MM.1S (cell line): ENCODE data around the gene TRIM66.

Experiments
- DNase-seq: peaks from one replicate; pipeline ENCODE4 v3.0.0-alpha.2; 2015
- H2AFZ ChIP-seq: fragments of 300-600 bp; sonication (generic); 2 replicates; pipeline ENCODE4 v1.6.0; 2016; ENCODE audit warnings: antibody characterized with exemption, low read length
- H3F3A ChIP-seq: fragments of 300-600 bp; sonication (generic); 2 replicates; pipeline ENCODE4 v1.6.1; 2016; ENCODE audit warnings: mild to moderate bottlenecking, antibody characterized with exemption, low read length, moderate library complexity, mixed read lengths; ENCODE audit not compliant: insufficient read depth
- H3K27ac ChIP-seq: fragments of 300-600 bp; sonication (generic); 2 replicates; pipeline ENCODE4 v1.5.1; 2016; ENCODE audit warnings: mild to moderate bottlenecking, low read length
- H3K27me3 ChIP-seq: fragments of 300-600 bp; sonication (generic); replicated peaks from 2 replicates; pipeline ENCODE4 v1.6.0; 2016; ENCODE audit warnings: low read length; ENCODE audit not compliant: insufficient read depth
- H3K36me3 ChIP-seq: fragments of 300-600 bp; sonication (generic); replicated peaks from 2 replicates; pipeline ENCODE4 v1.6.1; 2016; ENCODE audit warnings: mild to moderate bottlenecking, low read length, mixed read lengths; ENCODE audit not compliant: insufficient read depth
- H3K4me1 ChIP-seq: fragments of 300-600 bp; sonication (generic); 2 replicates; pipeline ENCODE4 v1.6.1; 2016; ENCODE audit warnings: low read length, mixed read lengths
- H3K4me2 ChIP-seq: fragments of 300-600 bp; sonication (generic); 2 replicates; pipeline ENCODE4 v1.6.0; 2016; ENCODE audit warnings: low read depth, low read length
- H3K4me3 ChIP-seq: fragments of 300-600 bp; sonication (generic); 2 replicates; pipeline ENCODE4 v1.5.1; 2016; ENCODE audit warnings: low read length, mixed read lengths
- H3K79me2 ChIP-seq: fragments of 300-600 bp; sonication (generic); 2 replicates; pipeline ENCODE4 v1.6.1; 2016; ENCODE audit warnings: mixed run types, low read length, mixed read lengths
- H3K9ac ChIP-seq: fragments of 300-600 bp; sonication (generic); 2 replicates; pipeline ENCODE4 v1.6.1; 2016; ENCODE audit warnings: low read length, mixed read lengths
- H3K9me2 ChIP-seq: fragments of 300-600 bp; sonication (generic); replicated peaks from 2 replicates; pipeline ENCODE4 v1.6.1; 2016; ENCODE audit warnings: mild to moderate bottlenecking, low read length, mixed read lengths; ENCODE audit not compliant: insufficient read depth
- H3K9me3 ChIP-seq: fragments of 300-600 bp; sonication (generic); replicated peaks from 2 replicates; pipeline ENCODE4 v1.6.1; 2016; ENCODE audit warnings: mild to moderate bottlenecking, low read length, mixed read lengths; ENCODE audit not compliant: insufficient read depth
- H4K20me1 ChIP-seq: fragments of 300-600 bp; sonication (generic); 2 replicates; pipeline ENCODE4 v1.6.1; 2016; ENCODE audit warnings: mild to moderate bottlenecking, low read length, moderate library complexity, mixed read lengths; ENCODE audit not compliant: insufficient read depth
- EZH2 ChIP-seq: fragments of 300-600 bp; sonication (generic); optimal IDR thresholded peaks from 2 replicates; pipeline ENCODE3; 2017; ENCODE audit warnings: low read depth, mild to moderate bottlenecking, antibody characterized with exemption, low read length, mixed read lengths
- EZH2phosphoT487 ChIP-seq: fragments of 300-600 bp; sonication (generic); IDR thresholded peaks from 2 replicates; pipeline ENCODE4 v1.6.1; 2018; ENCODE audit warnings: antibody characterized with exemption, low read length
- TF ChIP-seq, protein P1 (sequence below): fragments of 300-600 bp; sonication (generic); IDR thresholded peaks from 2 replicates; pipeline ENCODE4 v1.5.1; 2016; ENCODE audit warnings: antibody characterized with exemption, low read length, mixed read lengths

Gene TRIM66

DNA sequence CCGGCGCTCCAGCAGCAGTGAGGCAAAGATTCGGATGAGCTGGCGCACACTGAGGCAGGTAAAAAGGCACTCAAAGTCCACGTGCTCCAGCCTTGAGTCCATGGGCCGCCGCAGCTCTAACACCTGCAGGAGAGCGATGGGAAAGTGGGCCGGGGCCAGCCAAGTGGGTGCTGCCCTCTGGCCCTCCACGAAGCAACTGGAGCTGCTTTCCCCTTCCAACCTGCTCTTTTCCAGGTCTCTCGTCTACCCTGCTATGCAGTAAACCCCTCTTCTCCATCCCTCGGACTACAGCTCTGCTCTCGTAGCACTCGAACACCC lies 20.1 kb upstream of the TRIM66 start:
- H3K4me2 ChIP-seq = no peak overlapping the region
- no peaks in the 10 kb centered on the region for H3K9me2 ChIP-seq
- DNase-seq = no peak
- no peak overlapping the region for H2AFZ ChIP-seq
- no peak overlapping the region for H3K27ac ChIP-seq
- no peaks in the 10 kb centered on the region for H3F3A ChIP-seq
- no peaks in the 10 kb centered on the region for H3K9me3 ChIP-seq
- H3K79me2 ChIP-seq = no peaks in the 10 kb centered on the region
- H3K36me3 ChIP-seq = no peaks in the 10 kb centered on the region
- no peaks in the 10 kb centered on the region for H3K27me3 ChIP-seq
- H3K4me3 ChIP-seq = no peak overlapping the region
- H4K20me1 ChIP-seq = no peaks in the 10 kb centered on the region
- no peaks in the 10 kb centered on the region for H3K4me1 ChIP-seq
- TF ChIP-seq, protein P1, sequence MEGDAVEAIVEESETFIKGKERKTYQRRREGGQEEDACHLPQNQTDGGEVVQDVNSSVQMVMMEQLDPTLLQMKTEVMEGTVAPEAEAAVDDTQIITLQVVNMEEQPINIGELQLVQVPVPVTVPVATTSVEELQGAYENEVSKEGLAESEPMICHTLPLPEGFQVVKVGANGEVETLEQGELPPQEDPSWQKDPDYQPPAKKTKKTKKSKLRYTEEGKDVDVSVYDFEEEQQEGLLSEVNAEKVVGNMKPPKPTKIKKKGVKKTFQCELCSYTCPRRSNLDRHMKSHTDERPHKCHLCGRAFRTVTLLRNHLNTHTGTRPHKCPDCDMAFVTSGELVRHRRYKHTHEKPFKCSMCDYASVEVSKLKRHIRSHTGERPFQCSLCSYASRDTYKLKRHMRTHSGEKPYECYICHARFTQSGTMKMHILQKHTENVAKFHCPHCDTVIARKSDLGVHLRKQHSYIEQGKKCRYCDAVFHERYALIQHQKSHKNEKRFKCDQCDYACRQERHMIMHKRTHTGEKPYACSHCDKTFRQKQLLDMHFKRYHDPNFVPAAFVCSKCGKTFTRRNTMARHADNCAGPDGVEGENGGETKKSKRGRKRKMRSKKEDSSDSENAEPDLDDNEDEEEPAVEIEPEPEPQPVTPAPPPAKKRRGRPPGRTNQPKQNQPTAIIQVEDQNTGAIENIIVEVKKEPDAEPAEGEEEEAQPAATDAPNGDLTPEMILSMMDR = no peak
- TF ChIP-seq EZH2phosphoT487 (no peak), EZH2 (no peak)
- H3K9ac ChIP-seq = no peak overlapping the region

DNA sequence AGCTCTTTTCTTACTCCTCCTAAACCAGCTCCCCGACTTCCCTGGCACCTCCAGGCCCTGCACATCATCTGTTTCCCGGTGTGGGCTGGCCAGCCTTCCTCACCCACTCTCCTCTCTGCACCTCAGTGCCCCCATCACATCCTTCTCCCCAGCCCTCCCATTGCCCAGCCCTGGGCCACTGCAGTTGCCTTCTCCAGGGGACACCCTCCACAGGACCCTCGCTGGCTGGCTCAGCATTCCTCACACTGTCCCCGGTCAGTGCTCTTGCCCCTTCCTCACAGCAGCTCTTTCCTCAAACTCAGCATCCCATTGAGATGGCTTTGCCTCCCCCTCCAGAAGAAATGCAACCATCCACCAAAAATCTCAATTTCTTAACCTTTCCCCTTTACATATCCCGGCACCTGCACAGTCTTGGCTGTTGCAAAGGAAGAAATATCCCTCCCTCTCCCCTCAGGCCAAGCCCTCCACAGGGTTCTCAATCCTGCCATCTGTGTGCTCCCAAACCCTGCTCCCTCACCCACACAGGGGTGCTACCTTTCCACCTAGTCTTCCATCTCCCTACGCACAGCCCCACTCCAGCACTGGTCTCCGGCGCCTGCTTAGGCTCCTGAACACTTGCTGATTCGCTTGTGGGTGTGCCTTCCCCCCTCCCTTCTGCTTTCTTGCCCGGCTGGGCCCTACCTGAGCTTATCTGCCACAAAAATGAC lies 19.6 kb upstream of the TRIM66 start:
- no peaks in the 10 kb centered on the region for H3K36me3 ChIP-seq
- no peak overlapping the region for H2AFZ ChIP-seq
- H3K4me1 ChIP-seq = no peaks in the 10 kb centered on the region

DNA sequence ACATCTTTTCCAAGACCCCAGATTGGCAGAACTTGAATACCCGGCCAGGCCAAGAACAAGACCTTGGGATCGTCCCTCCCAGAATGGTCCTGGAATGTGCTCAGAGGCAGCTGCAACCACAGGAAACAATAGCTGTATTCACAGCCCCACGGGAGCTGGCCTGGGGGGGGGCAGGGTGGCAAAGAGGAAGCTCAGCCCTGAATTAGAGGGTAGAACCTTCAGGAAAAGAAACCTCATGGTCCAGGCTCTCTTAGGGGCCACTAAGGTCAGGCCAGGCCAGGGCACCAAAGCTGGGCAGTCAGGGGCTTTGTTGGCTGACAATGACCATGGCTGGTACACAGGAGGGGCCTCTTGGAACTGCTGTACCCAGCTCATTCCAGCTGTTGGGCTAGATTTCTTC lies 17.4 kb upstream of the TRIM66 start:
- Histone ChIP-seq H3K4me1 (no peaks in the 10 kb centered on the region), H3K9ac (no peak overlapping the region), H3F3A (no peaks in the 10 kb centered on the region), H3K4me2 (no peak overlapping the region), H3K79me2 (no peaks in the 10 kb centered on the region), H3K4me3 (no peak overlapping the region), H2AFZ (no peak overlapping the region), H4K20me1 (no peaks in the 10 kb centered on the region), H3K36me3 (no peaks in the 10 kb centered on the region), H3K9me2 (no peaks in the 10 kb centered on the region), H3K9me3 (no peaks in the 10 kb centered on the region), H3K27ac (no peak overlapping the region), H3K27me3 (no peaks in the 10 kb centered on the region)
- TF ChIP-seq EZH2phosphoT487 = no peak
- TF ChIP-seq EZH2 = no peak
- TF ChIP-seq, protein P1 = no peak
- DNase-seq = no peak

More for the DNA sequence above, 19.6 kb upstream of the TRIM66 start:
- H3K9me3 ChIP-seq = no peaks in the 10 kb centered on the region
- no peak overlapping the region for H3K9ac ChIP-seq
- H3K79me2 ChIP-seq = no peaks in the 10 kb centered on the region
- no peaks in the 10 kb centered on the region for H3F3A ChIP-seq
- no peak for DNase-seq
- H3K27me3 ChIP-seq = no peaks in the 10 kb centered on the region
- H3K27ac ChIP-seq = no peak overlapping the region
- H3K9me2 ChIP-seq = no peaks in the 10 kb centered on the region
- H3K4me2 ChIP-seq = no peak overlapping the region
- no peaks in the 10 kb centered on the region for H4K20me1 ChIP-seq
- TF ChIP-seq EZH2 (no peak), EZH2phosphoT487 (no peak)
- TF ChIP-seq, protein P1 = no peak
- H3K4me3 ChIP-seq = no peak overlapping the region
